ENCODE data around the gene AUTS2. TPM values are rescaled to one million over a fixed set of nuclear protein-coding genes. Genes with fewer than 3 reads are reported as not detected.

The AUTS2 gene
- total RNA-seq, 1 experiment from 2014 or later: 4.2 TPM

DNA sequence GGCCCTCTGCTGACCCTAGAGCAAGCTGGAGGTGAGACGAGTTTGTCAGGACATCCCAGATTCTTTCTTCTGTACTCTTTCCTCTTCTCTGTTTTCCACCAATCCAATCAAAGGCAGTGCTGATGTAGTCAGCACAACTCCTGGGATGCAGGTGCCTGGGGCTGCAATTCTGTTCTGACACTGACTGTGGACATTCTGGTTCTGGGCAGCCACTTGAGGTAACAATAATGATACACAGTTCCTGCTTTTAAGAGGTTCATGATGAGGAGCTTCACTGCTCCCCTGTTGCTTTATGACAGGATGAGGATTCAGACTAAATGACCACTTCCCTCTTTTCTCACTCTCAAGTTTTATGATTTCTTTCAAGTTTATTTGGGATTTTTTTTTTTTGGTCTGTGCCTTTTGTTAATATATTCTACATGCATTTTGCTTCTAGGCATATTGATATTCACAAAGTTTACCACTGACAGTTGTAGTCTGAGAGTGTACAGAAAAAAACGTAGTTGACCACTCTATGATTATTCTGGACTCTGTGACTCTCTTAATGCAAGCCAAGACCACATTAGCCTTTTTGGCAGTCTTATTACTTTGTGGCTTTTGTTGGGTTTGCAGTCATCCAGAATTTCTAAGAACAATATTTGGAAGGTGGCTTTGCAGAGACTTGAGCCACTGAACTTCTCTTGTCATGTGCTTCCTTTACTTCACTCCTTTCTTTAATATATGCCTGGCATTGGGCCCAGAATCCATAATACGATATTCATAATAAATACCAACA, 247.6 kb downstream of the AUTS2 start:
- DNase-seq (ENCODE audit: low spot score): no peak

DNA sequence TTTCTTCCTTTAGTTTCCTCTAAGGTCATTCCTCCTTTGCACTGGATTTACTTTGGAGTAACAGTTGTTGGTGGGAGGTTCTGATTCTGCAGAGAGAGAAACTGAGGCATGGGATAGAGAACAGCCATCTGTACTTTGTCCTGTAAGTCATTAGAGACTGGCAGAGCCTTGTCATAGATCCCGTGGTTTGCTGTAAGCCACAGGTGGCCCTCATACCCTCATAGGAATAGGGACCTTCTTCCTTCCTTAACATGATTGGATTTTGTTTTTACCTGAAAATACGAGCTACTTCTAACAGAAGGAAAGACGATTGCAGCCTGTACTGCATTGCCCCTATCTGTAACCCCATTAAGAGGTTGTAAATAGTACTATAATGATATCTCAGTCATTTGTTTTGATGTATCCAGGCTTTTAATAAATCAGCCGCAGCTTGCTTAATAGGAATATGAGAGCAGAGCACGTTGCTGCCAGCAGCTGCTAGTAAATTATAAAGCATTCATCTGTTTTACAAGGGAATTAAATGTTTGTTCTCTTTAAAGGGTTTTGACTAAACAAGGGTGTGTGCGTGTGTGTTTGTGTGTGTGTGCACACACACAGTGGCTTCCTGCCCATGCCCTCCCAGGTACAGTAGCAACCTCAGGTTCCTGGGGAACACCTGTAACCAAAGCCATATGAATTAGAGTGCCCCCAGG, 249.8 kb downstream of the AUTS2 start:
- no peak for DNase-seq (ENCODE audit: low spot score)

DNA sequence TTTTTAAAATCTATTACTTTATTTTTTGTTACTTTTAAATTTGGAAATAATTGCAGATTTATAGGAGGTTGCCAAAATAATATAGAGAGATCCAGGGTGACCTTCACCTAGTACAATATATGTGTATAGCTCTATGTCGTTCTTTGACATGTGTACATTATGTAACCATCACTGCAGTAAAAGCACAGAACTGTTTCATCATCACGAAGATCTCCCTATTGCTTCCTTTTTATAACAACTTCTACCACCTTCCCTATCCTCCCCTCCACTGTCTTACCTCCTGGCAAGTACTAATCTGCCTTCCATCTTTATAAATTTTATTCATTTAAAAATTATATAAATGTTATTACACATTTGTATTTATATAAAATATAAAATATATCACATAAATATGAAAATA, 251.0 kb downstream of the AUTS2 start:
- DNase-seq (ENCODE audit: low spot score): no peak

DNA sequence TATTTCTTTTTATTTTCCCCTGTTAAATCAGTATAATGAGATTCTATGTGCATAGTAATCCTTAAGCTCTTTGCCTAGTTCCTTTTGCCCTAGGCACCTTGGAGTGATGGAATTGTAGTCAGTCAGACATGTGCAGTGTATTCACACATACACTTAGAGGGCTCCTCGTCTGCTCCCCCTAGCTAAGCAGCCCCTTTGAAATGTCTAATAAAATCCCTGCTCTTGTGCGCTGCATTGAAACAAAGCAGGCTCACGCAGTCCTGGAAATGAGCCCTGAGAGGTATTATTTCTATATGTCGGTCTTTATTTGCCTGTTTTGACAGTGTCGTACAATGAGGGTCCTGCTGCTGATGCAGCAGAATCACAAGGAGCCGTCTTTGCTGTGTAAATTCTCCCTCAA, 258.7 kb downstream of the AUTS2 start:
- DNase-seq (ENCODE audit: low spot score): no peak

DNA sequence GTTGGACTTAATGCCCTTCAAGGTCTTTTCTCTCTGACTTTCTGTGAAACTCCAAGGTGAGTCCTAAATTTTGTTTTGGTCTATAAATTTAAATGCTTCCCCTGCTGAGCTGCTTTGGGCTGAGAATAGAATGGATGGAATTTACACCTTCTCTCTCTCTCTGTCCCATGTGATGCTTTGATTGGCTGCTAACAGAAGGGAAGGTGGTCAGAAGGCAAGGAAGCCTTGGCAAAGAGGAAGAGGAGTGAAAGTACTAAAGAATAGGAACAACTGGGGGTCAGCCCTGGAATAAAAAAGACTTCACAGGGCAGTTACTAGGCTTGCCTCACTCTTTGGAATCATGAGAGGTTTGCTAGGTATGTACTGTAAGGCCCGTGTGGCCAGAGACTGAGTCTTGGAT, 260.2 kb downstream of the AUTS2 start:
- DNase-seq (ENCODE audit: low spot score): no peak

DNA sequence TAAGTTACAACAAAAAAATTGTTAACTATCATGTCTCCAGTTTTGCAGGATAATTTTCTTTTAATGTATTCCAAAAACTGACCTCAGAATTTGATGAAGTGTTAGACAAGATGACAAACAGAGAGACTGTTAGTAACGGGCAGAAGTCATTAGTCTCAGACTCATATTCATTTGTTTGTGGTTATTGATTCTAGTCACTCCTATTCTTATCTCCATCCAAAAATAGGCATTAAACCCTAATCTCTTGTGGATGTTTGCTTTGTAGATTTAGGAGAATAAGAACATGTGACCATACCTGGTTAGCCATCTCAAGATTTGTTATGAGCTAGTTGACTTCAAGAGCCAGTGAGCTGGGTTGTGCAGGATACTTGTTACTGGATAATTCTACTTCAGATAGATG, 261.1 kb downstream of the AUTS2 start:
- no peak for DNase-seq (ENCODE audit: low spot score)

DNA sequence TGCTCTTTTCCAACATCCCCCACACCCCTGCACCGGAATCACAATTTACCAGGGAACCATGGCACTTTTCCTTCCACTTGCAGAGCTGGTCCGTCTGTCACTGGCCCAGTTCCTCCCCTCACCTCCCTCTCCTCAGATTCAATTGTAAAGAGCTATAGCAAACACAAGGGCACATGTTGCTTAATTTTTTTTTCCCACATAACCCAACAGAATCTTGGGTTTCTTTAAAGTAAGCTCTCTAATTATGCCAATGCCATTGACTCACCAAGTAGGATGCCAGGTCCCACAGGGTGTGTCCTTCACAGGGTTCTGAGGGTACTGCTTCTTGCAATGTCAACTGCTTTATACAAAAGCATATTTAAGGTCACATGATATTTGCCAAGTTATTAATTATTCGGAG, 262.2 kb downstream of the AUTS2 start:
- DNase-seq (ENCODE audit: low spot score): no peak

DNA sequence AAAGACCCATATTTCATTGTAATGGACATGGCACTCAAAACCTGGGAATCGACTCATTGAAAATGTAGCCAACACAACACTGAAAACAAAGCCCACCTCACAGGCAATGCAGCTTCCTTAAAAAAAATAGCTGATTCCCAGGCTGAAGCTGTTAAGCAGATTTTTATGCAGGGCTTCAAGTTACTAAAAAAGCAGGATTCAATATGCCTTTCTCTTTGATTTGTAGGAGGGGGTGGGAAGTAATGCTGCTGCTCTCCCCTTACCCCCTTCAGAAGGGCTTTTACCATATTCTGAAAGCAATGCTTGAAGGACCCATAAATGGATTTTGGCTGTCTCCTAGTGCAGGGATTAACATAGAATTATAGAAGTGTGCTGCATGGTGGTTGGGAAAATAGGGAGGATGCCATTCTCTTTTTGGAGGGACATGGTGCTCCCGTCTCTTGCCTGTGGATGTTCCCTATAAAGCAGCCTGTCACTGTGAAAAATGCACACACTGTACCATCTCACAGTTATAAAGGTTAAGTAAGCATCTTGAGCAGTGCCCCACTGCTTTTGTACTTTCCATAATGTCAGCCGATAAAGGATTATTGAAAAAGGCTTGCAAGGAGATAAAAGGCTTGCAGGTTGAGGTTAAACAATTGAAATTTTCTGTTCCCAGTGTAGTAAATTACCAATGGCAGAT, 262.8 kb downstream of the AUTS2 start:
- no peak for DNase-seq (ENCODE audit: low spot score)

DNA sequence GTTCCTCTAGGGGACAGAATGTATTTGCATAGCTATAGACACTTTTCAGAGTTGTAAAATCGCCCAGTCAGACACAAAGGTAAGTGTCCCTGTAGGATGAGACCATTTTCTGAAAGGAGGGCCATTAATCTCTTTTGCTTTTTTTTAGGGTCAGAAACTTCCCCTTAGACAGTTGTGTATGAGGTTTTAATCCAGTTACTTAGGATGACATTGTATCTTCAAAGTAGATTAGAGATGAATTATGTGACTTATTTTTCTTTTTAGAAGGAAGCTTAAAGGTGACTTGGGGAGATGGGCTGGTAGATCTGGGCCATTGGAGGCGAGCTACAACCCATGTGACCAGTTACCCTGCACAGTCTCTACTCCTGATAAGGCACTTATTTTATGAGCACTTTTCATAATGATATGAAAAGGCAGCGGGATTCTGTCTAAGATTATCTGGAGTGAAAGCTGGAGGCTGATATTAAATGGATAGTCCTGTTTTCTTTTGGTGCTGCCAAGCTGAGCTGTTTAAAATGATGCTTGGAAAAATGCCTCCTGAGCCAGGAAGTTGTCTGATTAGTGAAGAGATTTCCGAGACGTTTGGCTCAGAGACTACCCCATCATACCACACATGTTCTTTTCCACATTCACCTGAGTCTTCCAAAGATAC, 264.3 kb downstream of the AUTS2 start:
- DNase-seq (ENCODE audit: low spot score): no peak

DNA sequence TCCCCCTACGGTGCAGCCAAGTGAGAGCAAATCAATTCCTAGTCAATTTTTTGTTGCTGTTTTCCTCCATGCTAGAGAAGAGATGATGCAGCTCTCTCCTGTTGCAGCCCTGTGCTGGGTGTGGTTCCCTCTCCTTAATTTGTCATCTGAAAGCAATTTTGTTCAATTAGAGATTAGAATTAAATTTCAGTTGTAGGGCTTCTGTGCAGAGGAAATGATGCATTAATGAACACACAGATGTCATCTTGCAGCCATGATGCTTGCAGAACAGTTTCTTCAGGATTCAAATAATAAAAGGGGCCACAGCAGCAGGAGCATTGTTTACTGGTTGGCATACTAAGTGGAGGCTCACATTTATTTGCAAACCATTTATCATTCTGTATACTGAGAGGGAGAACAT, 266.0 kb downstream of the AUTS2 start:
- no peak for DNase-seq (ENCODE audit: low spot score)

DNA sequence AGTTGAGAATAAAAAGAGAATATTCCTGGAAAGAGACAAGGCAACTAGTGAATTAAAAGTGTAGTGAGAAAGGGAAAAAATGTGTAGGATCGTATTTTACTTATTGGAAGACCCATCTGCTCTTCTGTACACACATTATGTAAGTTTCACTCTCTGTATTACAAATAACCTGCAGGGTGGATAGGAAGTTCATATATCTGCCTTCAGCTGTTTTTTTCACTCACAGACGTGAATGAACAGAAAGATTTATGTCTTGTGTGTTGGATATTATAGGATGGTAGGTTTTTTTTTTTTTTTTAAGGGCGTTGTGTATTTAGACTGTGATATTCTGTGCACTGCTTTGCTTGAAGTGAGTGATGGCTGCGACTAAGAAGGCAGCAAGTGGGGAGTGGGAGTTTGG, 266.5 kb downstream of the AUTS2 start:
- DNase-seq (ENCODE audit: low spot score): no peak

DNA sequence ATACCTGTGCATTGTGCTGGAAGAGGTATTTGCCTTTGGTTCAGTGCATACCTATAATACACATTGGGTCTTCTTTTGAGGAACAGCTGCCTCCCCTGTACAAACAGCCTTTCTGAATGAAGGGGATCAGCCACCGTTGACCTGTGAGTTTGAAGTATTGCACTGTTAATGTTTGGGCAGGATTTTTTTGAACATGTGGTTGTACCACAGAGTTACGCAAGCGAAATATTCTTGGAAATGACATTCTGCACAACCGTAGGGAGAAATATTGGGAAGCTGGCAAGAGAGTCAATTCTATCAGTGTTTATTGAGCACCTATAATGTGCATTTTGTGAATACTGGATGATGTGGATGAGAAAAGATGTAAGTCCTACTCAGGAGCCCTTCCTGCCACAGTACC, 270.6 kb downstream of the AUTS2 start:
- no peak for DNase-seq (ENCODE audit: low spot score)

DNA sequence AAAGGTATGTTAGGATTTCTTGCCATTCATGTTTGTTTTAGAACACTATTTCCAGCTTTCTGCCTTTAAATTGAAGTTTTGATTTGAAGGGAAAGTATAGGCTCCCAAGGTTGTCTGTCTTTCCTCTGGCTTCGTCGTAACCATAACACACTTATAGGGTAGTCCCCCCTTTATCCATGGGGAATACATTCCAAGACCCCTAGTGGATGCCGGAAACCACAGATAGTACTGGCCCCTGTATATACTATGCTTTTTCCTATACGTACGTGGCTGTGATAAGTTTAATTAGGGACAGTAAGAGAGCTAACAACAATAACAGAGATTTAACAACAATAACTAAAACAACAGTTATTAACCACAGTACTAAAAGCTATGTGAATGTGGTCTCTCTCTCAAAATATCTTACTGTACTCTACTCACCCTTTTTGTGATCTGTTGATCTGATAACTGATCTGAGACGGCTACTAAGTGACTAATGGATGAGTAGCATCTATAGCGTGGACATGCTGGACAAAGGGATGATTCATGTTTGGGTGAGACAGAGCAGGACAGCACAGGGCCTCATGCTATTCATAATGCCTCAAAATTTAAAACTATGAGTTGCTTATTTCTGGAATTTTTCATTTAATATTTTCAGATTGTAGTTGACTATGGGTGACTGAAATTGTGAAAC, 273.1 kb downstream of the AUTS2 start:
- DNase-seq (ENCODE audit: low spot score): no peak

DNA sequence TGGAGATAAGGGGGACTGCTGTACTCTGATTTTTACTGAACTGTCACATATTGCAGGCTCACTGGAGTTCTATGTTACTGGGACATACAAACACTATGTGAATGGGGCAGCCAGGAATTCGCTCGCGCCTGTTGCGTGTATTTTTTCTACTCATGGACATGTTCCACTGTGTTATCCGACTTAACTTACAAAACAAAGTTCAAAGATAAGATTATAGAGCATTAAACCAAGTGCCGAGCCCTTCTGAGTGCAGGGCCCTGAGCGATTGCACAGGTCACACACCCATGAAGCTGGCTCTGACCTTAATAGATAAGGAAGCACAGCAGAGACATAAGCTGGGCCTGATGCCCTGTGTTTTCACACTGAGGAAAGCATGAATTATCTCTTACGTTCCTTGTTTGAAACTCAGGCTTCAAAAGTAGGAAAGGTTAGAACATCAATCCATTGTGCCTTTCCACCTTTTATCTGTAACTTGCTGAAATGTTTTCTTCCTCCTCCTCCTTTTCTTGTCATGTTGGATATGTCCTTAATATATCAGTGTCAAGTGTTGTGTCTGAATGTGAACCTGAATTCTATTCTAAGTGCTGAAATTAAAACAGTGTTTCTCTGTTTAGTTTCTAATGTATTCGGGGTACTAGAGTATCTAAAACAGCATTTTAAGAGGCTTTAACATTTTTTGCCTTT, 273.8 kb downstream of the AUTS2 start:
- DNase-seq (ENCODE audit: low spot score): no peak

DNA sequence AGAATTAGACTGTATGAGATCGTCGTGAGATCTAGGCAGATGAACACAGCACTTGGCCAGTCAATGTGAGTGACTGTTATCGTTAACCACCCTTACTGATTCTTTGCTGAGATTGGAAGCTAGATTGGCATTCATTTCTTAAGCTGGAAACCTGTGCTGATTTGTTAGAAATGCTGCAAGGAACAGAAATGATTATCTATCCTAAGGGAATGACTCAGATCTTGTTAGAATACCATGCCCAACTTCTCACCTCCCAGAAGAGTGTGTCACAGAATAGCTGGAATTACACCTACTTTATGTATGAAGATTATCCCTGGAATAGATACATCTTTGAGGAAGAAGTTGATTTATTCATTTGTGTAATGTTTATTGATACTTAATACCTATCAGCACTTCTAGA, 275.2 kb downstream of the AUTS2 start:
- no peak for DNase-seq (ENCODE audit: low spot score)

DNA sequence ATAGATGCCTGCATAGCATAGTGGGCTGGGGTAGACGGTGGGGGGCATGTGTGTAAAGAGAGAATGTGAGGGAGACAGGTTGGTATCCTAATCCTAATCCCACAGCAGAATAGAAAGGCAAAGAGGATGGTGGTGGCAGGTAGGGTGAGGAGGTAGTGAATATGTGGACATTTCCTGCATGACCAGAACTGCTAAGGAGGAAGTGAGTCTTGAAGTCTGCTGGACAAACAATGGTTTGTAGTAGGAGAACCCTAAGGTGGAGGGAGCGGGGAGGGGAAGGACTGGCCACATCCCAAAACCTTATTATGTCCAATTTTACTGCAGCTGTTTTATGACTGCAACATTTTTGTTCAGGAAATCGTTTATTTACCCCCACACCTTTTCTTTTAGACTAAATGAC, 279.7 kb downstream of the AUTS2 start:
- no peak for DNase-seq (ENCODE audit: low spot score)

DNA sequence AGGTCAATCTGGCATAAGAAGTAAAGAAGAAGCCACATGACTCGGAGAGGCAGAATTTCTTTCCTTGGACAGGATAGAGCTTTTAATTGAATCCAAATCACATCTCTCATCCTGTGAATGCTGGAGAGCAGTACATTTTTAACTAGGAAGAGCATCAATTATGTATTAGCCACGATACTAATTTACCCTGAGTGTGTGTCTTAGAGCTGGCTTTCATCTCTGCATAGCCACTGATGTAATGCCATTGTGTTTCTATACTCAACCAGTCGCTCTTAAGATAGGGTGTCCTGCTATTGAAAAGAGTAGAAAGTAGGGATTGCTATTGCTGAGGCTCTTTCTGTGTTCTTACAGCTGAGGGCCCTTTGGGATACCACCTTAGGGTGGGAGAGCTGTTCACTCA, 280.3 kb downstream of the AUTS2 start:
- DNase-seq (ENCODE audit: low spot score): no peak

DNA sequence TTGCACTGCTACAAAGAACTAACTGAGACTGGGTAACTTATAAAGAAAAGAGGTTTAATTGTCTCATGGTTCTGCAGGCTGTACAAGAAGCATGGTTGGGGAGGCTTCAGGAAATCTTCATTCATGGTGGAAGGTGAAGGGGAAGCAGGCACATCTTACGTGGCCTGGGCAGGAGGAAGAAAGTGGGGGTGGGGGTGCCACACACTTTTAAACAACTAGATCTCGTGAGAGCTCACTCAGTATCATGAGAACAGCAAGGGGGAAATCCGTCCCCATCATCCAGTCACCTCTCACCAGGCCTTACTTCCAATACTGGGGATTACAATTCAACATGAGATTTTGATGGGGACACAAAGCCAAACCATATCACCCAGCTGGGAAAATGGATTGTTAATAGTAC, 281.7 kb downstream of the AUTS2 start:
- DNase-seq (ENCODE audit: low spot score): no peak

DNA sequence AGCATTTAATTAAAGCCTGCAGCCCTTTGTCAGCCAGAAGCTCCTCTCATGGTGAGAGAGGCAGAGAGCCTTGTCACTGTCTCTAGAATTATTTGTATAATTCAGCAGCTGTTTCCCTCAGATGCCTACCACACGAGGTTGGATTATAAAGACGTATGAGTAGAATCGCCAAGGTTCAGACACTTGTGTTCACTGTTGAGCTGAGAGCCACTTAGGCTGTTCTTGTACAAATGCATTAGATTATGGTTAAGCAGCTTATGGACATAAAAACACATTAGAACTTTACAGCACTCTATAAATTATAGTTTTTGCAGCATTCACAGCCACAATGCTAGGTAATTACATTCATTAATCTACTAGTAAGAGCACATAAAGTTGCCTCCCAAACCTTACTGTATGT, 282.6 kb downstream of the AUTS2 start:
- DNase-seq (ENCODE audit: low spot score): no peak

DNA sequence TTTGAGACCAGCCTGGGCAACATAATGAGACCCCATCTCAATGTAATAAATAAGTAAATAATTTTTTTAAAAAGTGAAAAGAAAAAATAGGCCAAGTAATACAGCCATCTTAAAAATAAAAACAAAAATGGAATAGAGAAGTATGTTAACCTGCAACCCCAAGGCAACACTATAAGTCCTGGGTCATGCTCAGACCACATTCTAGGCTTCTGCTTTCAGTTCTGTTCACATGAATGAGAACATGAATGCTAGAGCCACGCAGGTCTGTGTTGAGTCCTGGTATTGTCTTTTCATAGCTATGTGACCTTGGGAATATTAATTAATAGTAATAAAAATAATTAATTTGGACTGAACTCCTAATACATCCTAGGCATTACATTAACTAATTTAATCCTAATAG, 284.0 kb downstream of the AUTS2 start:
- no peak for DNase-seq (ENCODE audit: low spot score)

DNA sequence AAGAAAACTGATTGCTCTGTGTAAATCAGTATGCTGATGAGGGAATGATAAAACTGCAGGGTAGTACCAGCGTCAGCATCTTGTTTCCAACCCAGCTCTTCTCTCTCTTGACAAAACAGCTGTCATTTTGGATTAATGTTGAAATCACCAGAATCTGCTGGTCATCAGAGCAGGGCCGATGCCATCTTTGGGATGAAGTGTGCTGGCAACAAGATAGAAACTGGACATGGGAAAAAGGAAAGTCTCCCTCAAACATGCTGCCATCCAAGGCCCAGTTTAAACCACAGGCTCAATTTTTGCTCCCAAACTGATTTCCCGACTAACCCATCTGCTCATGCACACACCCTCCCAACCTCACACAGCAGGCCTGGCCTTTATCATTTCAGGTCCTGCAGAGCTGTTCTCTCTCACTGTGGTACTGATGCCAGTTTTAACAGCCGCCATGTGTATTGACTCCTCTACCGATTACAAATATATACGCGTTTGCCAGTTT, 285.2 kb downstream of the AUTS2 start:
- no peak for DNase-seq (ENCODE audit: low spot score)
